Measurements from ENCODE around the gene TBX20.
"Not testable (repeated sequence)": the region's sequence is repeated elsewhere in the genome, so short reads cannot be mapped to it uniquely, and the experiment has no call there.

The TBX20 gene

GRCh38 chr7:35220176-35220575, 33.7 kb downstream of the TBX20 start:
- not testable (repeated sequence) for H3K27ac ChIP-seq

GRCh38 chr7:35216033-35216432, 37.9 kb downstream of the TBX20 start:
- not testable (repeated sequence) for H3K27ac ChIP-seq

DNA sequence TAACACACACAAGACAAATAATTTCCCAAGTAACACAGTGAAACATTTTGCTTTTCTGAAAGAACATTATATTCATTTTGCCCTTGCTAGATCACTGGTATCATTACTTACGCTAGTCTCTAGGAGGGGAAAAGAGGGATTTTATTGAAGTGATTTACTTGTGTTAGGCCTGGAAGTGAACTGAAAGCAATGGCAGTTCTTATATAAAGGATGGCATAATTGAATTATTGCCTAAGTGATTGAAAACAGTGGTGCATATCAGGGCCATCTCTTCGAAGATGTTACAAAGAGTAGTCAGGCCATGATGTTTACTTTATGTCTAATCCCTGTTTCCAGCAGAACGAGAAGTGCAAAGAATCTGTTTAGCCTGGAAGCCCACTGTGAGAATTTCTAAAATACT, 38.8 kb downstream of the TBX20 start:
- H3K27ac ChIP-seq = not testable (repeated sequence)

GRCh38 chr7:35206924-35207323, 47.0 kb downstream of the TBX20 start:
- H3K27ac ChIP-seq = not testable (repeated sequence)

DNA sequence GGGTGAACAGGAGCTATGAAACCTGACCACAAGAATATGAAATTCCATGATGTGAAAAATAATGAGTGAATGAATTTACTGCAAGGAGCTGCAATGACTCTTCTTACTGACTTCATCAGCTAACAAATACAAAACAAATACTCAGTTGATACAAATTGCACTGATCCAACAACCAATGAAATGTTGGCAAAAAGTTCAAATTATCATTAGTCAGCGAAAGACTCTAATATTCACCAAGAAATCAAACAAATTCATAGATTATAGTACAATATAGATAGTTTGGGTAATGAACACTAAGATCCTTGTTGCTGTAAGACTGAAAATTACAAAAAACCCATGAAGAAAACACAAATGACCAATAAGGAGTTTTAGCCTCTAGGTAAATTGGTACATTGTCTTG, 49.0 kb downstream of the TBX20 start:
- not testable (repeated sequence) for H3K27ac ChIP-seq

DNA sequence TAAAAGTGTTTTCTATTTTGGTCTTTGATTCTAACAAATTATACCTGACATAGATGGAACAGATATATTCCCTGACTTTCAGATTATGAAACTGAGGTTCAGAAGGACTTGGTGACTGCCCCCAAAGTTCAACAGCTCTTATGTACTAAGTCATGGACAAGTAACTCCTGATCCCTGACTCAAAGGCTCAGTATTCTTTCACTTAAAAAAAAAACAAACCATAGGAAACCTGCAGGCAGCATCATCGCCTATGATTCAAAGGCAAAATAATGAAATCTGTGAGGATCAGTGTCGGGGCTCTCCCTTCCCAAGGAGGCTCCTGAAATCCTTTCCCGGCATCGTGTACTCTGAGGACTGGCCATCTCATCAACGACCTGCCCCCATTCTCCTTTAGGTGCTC, 49.9 kb downstream of the TBX20 start:
- H3K27ac ChIP-seq = not testable (repeated sequence)

GRCh38 chr7:35202353-35202752, 51.5 kb downstream of the TBX20 start:
- not testable (repeated sequence) for H3K27ac ChIP-seq

DNA sequence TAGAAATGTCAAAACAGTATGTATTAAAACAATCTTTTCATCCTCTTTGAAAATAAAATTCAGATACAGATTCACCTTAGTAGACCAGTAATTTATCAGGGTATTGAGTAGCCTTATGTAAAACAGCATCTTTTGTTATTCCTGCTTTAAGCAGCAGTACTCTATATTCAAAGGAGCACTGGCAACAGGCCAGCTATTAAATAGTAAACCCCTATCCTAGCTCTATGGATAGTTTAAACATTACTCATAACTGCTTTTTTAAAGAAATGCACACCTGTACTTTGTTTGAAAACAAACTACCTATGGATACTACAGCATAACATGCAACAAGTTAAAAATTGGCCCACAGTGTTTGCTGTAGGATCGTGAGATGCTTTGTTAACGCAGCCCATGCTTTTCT, 53.7 kb downstream of the TBX20 start:
- not testable (repeated sequence) for H3K27ac ChIP-seq

GRCh38 chr7:35198370-35199140, 55.3 kb downstream of the TBX20 start:
- not testable (repeated sequence) for H3K27ac ChIP-seq

DNA sequence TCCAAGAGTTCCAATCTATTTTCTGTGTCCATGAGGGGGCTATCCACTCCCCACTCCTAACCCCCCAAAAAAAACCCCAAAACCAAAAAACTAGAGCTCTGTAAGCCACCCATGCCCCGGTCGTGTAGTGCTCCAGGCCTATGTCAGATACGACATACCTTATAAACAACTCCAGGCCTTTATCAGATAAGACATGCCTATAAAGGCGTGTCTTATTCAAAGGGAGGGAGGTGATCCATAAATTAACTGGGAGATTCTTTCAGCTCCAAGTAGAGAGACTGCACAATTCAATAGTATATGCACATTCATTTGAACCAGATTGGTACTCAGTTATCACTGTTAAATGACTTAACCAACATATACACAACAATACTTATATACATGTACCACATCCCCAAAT, 62.3 kb downstream of the TBX20 start:
- not testable (repeated sequence) for H3K27ac ChIP-seq

GRCh38 chr7:35190146-35190773, 63.6 kb downstream of the TBX20 start:
- TF ChIP-seq, protein P1, sequence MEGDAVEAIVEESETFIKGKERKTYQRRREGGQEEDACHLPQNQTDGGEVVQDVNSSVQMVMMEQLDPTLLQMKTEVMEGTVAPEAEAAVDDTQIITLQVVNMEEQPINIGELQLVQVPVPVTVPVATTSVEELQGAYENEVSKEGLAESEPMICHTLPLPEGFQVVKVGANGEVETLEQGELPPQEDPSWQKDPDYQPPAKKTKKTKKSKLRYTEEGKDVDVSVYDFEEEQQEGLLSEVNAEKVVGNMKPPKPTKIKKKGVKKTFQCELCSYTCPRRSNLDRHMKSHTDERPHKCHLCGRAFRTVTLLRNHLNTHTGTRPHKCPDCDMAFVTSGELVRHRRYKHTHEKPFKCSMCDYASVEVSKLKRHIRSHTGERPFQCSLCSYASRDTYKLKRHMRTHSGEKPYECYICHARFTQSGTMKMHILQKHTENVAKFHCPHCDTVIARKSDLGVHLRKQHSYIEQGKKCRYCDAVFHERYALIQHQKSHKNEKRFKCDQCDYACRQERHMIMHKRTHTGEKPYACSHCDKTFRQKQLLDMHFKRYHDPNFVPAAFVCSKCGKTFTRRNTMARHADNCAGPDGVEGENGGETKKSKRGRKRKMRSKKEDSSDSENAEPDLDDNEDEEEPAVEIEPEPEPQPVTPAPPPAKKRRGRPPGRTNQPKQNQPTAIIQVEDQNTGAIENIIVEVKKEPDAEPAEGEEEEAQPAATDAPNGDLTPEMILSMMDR (conservative IDR thresholded peaks at IDR 0.05) = peak; percentile 21
- H3K27ac ChIP-seq = not testable (repeated sequence)

DNA sequence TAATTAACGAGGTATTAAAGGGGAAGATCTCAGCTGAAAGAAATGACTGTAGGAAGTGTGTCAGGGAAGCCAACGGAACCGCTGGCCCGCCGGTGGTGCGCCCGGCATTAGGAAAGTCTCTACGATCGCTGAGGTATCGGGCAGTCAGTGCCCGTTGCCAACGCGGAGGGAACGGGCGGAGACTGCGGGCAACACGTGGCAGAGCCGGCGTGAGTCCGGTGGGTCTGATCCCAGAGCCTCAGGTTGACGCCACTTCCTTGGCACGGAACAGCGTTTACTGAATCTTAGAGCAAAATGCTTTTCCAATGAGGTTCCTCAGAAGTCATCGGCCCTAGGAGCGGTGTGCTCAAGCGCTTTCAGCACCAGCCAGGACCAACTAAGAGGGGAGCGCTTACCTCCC, 67.1 kb downstream of the TBX20 start:
- H3K27ac ChIP-seq = not testable (repeated sequence)

- TF ChIP-seq, protein P1 (conservative IDR thresholded peaks at IDR 0.05) = no peak
- TF ChIP-seq ZFX (IDR thresholded peaks at IDR 0.05) = no peak
- no peak overlapping the region for H3K27ac ChIP-seq
Observed at GRCh38 chr7:35185908-35186731, 67.8 kb downstream of the TBX20 start.

GRCh38 chr7:35185578-35185907, 68.4 kb downstream of the TBX20 start:
- H3K27ac ChIP-seq = not testable (repeated sequence)

DNA sequence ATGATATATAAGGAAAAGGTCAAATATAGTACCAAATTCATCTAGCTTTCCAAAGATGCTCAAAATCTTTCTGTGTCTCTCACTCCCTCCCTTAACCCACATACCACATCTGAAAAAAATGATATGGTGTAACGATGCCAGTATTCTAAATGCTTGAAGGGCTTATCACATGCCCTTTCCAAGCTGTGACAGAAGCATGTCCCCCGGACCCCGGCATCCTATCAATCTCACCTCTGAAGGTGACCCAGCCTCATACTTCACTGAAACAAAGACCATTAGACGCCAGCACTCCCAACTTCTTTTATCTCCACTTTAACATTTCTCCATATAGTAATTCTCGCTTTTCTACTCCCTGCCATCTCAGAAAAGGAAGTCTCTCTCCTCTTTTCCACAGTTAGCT, 68.9 kb downstream of the TBX20 start:
- not testable (repeated sequence) for H3K27ac ChIP-seq

GRCh38 chr7:35183873-35184503, 69.9 kb downstream of the TBX20 start:
- H3K27ac ChIP-seq = not testable (repeated sequence)

- not testable (repeated sequence) for H3K27ac ChIP-seq
Observed at GRCh38 chr7:35180665-35181064, 73.2 kb downstream of the TBX20 start.

DNA sequence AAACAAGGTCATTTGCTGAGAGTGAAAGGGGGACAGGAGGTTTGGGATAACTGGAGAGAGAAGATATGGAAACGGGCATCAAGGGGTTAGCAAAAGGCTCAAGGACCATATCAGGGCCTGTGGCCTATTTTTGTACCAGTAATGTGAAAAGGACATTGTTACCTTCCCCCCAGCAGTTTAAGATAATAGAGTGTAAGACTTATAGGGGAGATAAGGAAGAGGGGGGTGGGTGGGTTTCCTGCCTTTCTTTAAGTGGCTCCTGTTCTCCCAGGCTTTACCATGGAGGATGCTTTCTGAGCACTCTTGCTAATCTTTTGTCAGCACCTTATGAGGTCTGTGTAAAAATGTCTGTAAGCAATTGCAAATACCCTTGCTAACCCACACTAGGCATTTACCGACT, 80.7 kb downstream of the TBX20 start:
- not testable (repeated sequence) for H3K27ac ChIP-seq

- not testable (repeated sequence) for H3K27ac ChIP-seq
Observed at GRCh38 chr7:35172131-35172530, 81.8 kb downstream of the TBX20 start.
